Mesenteric fat pad (tissue), 1 donor: ENCODE measurements around the gene UCP3. TPM values are rescaled to one million over a fixed set of nuclear protein-coding genes. Genes with fewer than 3 reads are reported as not detected.

Experiments used
- DNase-seq: peaks from one replicate; pipeline ENCODE4 v3.0.0-alpha.2; 2020; ENCODE audit warnings: low spot score
- long read RNA-seq: library from polyadenylated mRNA; unstranded; transcript quantifications from one replicate; pipeline ENCODE4 v2.0.0, GENCODE V29; 2020
- total RNA-seq: library from RNA; stranded (reverse); fragmentation: NEBNext Ultra II Directional; extraction: Animal tissue kit (Norgen Biotek cat#: 25700); gene quantifications from one replicate; pipeline ENCODE4 v1.2.1, GENCODE V29; 2021
- donor health status: DM: yes; HTN: yes; CAD: no.

The UCP3 gene, protein sequence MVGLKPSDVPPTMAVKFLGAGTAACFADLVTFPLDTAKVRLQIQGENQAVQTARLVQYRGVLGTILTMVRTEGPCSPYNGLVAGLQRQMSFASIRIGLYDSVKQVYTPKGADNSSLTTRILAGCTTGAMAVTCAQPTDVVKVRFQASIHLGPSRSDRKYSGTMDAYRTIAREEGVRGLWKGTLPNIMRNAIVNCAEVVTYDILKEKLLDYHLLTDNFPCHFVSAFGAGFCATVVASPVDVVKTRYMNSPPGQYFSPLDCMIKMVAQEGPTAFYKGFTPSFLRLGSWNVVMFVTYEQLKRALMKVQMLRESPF
- total RNA-seq = 2.7 TPM
- long read RNA-seq, partial matches to known transcripts = 0 of 1 reads
- long read RNA-seq, other reads (novel, unspliced or antisense) = 1 of 1 reads

DNA sequence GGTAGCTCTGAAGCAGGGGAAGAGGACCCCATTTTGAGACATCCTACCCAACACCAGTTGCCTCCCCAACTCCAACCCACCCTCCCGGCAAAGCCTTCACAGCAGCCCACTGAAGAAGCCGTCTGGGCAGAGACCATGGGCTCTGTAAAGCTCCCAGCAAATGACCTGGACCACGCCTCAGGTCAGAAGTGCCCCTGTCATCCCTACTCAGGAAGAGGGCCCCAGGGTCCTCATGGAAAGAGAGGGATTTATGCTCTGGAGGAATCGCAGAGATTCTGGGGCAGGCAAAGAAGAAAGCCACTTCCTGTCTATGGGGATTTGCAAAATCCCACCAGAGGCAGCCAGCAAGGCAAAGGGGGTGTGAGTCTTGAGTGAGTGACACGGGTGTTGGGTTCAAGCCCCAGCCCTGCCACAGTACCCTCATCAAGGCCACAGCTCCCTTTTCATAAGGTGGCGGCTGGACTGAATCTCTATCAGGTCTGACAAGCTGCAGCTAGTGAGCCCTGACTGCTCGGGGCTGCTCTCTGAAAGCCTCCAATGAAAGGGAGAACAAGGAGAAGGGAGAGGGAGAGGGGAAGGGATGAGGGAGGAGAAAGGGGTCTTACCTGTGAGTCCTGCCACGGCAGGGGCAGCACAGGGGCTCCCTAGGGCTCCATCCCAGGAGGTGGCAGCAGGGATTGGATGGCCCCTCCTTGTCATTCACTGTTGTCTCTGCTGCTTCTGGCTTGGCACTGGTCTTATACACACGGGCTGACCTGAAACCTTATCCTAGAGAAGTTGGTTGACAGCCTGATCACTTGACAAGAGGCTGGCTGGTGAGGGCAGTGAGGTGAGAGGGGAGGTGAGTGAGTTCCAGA lies at the start of gene UCP3:
Gene UCP3, minus strand, starts transcription at position 713 of the 857 bp plus-strand sequence. CDS start 2,043 bp downstream, outside the sequence.
- peak; percentile 76 for DNase-seq

DNA sequence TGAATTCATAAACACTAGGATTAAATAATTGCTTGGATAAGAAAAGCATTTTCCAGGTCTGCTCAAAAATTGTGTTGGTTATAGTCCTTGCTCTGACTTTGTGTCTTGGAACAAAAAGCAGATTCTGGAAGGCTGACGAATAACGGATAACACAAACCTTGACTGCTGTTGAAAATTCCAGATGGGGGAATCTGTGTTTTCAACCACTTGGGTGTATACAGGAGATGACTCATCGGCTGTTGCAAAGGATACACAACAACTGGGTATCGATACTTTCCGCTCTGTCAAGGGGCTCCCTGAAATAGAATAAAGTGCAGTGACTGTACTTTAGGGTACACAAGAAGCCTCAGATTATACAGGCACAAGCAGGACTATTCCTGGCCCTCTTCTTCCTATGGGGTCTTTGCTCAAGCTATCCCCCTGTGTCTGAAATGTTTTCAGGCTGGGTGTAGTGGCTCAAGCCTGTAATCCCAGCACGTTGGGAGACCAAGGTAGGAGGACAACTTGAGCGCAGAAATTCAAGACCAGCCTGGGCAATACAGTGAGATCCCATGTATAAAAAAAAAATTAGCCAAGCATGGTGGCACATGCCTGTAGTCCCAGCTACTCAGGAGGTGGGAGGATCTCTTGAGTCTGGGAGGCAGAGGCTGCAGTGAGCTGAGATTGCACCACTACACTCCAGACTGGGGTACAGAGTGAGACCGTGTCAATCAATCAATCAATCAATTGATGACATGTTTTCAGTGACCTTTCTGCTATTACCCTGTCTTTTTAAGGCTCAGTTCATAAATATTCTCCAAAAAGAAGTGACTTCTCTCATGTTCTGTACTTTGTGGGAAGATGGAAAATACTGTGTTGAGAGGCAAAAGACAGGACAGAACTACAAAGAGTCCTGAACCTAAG lies 48.6 kb upstream of the UCP3 start:
- DNase-seq = no peak

DNA sequence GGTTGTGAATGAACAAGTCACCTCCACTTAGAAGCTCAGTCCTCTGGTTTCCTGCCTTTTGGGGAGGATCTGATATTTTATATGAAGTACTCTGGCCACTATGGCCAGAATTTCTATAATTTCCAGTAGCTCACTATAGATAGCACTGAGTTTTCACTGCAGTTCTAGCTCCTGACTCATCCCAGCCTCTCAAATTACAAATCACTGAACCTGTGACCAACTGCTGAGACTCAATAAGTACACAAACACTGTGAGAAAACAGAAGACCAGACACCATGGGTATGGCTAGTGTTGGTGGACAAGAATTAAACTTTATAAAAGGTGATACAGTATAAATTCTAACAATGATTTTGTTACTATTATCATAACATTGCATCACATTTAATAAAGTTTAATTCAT lies 47.1 kb upstream of the UCP3 start:
- DNase-seq = no peak

DNA sequence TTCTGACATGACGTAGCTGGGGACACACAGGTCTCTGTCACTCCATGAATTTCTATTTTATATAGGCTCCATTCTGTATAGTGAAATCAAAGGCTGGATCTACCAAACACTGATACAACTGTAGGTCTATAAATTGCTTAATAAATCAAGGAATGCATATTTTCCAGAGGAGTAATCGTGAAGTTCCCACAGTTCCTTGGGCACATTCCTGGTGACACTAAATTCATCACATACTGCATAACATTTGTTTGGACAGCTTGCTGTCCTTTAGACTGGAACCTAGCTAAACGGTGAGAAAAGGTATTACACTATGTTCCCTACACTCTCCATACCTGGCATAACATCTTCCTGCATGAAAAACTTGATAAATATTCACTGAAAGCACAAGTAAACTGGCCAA lies 41.6 kb upstream of the UCP3 start:
- no peak for DNase-seq

DNA sequence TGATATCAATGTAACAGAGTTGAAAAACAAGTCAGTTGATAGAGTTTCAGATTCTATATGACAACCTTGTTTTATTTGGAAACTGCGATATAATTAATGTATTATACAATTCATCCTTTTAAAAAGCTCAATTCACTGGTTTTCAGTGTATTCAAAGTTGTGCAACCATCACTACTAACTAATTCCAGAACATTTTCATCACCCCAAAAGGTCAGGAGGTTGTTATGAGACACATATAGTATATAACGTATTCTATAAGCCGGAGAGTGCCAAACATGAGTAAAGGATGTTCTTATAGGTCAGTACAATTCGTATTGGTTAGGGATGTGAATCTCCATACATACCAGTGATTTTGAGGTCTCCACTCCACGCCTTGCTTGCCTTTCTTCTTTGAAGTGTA lies 40.1 kb upstream of the UCP3 start:
- no peak for DNase-seq

DNA sequence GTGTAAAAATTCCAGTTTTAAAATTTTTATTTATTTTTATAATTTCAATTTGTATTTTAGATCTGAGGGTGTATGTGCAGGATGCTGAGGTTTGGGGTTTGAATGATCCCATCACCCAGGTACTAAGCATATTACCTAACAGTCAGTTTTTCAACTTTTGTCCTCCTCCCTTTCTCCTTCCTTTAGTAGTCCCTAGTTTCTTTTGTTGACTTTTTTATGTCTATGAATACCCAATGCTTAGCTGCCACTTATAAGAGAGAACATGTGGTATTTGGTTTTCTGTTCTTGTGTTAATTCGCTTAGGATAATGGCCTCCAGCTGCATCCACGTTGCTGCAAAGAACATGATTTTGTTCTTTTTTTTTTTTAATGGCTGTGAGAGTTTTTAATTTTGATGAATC lies 35.7 kb upstream of the UCP3 start:
- no peak for DNase-seq

DNA sequence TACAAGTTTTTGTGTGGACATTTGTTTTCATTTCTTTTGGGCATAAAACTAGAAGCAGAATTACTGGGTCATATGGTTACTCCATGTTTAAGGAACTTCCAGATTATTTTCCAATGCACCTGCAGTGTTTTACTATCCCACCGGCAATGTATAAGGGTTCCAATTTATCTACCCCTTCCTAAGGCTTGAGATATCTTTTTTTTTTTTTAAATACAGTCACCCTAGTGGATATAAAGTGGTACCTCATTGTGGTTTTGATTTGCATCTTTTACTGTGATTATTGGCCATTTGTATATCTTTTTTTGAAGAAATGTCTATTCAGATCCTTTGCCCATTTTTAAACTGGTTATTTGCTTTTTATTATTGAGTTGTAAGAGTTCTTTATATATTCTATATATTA lies 34.6 kb upstream of the UCP3 start:
- DNase-seq = no peak

DNA sequence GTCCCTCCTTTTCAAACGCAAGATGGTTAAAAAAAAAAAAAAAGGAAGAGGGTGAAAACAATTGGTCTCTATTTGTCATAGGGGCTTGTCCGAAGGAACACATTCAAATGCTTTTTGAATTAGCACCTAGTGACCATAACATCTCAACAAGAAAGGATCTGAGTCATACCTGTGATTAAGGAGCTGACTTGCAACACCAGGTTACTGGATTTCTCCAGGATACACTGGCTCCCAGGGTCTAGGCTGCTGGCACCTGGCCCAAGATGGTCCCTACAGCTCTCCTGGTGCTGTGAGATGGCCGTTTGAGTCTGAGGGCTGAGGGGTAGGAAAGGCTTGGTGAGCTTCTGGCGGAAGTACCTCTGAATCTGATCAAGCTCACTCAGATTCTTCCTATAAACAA lies 28.4 kb upstream of the UCP3 start:
- no peak for DNase-seq

DNA sequence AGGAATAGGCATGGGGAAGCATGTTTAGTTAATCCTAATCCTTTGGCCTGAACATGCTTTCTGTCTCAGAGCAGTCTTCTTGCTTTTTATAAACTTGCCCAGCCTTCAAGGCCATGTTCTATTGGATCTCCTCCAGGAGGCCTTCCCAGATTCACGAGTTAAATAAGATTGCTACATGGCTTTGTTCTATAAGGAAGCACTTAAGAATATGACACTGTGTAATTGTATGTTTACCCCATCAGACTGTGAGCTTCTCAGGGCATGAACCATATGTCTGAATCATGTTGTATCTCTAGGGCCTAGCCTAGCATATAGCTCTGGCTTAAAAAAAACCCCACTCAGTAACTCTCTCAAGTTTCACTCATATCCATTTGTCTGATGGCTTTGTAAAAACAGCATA lies 26.4 kb upstream of the UCP3 start:
- no peak for DNase-seq

DNA sequence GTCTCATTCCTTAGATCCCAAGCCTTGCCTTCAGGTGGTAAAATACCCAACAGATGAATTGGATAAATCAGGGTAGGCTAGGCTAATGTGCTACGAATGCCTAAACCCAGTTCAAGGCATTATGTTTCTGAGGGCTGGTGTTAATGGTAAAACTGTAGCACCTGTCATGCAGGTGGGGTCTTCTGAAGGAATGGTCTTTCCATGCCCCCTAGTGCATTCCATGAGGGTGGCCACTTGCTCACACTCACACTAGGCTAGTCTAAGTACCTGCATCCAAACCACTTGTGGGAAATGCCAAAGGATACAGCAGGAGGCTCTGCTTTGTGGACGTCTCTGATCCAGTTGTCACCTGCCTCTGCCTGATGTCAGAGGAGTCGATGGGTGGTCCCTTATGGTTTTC lies 24.2 kb upstream of the UCP3 start:
- DNase-seq = no peak

DNA sequence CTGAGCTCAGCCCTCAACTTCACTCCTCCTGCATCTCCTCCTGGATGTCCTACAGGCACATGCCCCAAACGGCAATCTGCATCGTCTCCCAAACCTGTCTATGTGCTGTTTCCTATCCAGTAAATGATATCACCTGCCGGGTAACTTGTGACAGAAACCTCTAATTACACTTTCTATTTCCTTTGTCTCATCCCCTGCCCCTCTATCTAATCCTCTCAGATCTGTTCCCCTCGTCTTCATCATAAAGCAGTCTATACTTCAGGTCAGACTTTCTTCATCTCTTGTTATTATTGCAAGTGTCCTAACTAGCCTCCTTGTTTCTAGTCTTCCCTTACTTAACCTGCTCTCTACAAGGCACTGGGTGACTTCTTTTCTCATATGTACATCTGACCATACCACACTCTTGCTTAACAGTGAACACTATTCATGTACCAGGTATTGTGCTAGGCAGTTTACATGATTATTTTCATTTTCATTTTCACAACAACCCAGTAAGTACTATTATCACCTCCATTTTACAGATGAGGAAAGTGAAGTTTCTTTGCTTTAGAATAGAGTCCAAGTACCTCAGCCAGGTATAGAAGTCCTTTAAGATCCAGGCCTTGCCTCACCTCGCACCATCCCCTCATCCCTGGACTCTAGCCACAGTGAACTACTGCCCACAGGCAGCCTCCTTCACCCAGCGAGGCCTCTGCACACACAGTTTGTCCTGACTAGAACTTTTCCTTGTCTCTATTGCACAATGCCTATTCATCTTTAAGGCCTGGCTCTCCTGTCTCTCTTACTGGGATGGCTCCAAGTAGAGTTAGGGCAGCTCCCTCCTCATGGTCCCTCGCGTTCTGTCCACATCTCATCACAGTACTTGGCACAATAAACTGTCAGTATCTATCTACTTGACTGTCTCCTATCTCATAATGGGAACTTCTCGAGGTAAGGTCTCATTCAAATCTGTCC lies 22.1 kb upstream of the UCP3 start:
- no peak for DNase-seq

DNA sequence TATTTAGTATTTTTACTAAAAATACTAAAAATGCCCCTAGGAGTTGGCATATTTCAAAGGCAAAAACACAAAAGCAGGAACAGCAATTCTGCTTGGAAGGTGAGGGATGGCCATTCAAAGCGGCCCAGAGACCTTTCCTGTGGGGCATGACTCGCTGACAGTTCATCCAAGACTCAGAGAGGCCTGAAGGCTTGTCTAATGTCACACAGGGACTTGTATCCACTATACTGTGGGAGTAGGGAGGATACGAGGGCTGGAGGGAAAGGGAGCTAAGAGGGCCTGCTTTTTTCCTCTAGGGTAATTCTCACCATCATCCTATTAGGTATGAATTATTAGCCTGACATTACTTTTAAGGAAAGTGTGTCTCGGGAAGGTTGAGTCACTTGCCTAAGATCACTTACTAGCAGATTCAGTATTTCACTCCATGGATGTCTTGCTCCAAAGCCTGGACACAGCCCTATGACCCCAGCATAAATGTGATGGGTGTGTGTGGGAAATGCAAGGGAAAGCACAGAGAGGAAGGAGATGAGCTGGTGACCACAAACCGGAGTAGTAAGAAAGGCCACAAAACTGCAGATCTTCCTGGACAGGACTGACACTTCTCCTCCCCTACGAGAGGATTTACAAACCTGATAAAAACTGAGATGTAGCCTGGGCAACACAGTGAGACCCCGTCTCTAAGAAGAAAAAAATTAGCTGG lies 16.7 kb upstream of the UCP3 start:
- no peak for DNase-seq

DNA sequence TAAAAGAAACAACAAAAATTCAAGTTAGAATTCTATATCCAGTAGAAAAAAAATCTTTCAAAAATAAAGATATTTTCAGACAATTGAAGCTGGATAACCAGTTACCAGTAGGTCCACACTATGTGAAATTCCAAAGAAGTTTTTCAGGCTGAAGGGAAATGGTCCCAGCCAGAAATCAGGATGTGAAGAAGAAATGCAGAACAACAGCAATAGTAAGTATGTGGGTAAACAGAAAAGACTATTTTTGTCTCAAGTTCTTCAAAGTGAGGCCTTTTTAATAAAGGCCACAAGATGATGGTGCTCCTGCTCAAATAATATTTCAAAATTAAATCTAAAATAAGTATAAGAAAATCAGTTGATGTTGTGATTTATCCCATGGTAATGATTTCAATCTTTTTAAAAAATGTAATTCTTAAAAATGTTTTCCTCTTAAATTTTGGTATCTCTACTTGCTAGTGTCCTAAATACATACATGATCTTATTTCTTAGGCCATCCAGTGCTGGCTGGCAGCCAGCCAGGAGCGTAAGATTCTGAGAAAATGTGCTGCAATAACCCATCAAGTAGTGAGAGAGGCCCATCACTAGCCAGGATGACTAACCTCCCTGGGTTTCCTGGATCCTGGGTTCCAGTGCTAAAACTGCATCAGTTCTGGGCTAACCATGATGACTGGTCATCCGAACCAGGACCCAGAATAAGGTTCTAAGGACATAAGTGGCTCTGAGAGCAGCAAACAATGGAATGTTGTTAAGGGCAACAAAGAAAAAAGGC lies 15.6 kb upstream of the UCP3 start:
- no peak for DNase-seq

DNA sequence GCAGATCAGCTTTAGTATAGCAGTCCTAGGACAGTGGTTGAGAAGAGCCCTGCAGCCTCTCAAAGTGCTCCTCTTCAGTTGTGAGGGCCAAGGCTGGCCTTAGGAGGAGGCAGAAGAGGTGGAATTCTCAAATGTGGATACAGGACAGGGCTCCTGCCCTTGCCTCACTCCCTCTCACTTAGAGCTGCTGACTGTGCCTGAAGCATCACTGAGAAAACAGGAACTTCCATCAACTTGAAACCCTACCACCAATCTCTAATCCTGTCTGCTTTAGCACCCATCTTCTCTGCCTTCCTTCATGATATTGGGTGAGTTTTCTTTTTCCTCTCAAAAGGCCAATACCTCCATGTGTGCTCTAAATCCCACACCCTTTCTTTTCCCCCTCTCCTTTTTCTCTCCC lies 14.4 kb upstream of the UCP3 start:
- no peak for DNase-seq

DNA sequence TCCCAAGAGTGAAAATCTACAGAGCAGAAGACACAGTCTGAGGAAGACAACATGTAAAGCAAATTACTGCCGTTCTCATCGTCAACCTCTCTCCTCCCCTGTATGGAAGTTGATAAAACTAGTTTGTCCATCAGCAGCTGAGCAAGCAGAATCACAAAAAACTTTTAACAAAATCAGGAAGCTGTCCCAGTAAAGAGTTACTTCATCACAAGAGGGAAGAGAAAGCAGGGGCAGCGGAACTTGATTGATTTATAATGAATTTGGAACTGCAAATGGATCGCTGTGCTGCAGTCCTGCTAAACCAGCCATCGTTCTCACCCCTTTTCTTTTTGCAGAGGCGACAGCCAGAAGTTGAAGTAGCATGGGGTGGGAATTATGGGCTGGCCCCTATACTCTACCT lies 13.7 kb upstream of the UCP3 start:
- no peak for DNase-seq

DNA sequence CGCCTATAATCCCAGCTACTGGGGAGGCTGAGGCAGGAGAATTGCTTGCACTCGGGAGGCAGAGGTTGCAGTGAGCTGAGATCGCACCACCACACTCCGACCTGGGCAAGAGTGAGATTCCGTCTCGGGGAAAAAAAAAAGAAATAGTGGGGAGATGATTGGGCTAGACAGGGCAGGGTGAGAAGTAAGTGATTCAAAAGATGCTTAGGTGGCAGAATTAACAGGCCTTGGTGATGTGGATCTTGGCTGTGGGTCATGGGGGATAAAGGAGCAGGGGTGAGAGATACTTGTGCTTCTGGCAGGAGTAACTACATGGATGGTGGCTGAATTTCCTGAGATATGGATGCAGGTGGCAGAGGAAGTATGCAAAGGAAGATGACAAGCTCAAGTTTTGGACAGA lies 13.1 kb upstream of the UCP3 start:
- no peak for DNase-seq

DNA sequence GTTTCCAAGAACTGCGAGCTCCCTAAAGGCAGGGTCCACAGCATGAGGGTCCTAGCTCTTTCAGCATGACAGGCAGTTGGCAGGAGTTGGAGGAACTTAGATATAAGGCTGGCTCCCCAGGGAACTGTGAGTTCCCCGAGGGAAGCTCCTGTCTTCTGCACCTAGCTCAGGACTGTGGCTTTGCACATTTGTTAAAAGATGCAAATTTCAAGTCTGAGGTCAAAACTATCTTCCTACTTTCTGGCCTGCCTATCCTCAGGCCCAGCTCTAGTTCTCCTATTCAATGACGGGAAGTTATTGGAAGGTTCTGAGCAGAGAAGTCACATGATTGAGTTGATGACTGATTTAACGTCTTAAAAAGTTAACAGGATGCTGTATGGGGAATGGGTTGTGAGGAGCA lies 11.7 kb upstream of the UCP3 start:
- DNase-seq = no peak

DNA sequence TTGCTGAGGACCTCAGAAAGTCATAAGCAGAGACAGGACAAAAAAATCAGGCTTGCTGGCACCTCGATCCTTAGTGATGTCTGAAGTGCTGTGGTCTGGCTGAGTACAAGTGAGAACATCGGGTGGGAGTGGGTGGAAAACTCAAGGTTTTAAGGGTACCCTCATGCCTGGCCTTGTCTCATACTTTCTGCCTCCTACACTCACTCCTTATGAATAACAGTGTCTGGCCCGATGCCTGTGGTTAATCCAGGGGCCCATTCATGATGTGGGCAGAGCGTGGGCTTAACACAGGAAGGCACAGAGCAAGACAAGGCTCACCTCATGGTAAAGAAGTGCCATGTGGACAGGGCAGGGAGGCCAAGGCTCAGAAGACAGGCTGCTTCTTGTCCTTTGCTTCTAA lies 11.0 kb upstream of the UCP3 start:
- no peak for DNase-seq
